Ramos (cell line): ENCODE measurements around the gene ITGB6.

Source experiments
- in situ Hi-C: fragments of 300-500 bp; cut with MboI; formaldehyde crosslinking; loops from one replicate; pipeline ENCODE4 v1.14.3; 2022; ENCODE audit warnings: low sequenced_read_pairs; ENCODE audit not compliant: unreplicated experiment

The ITGB6 gene

GRCh38 chr2:160109243-160109642 lies 90.8 kb downstream of the ITGB6 start:
- in situ Hi-C loops = loop anchor here (25.0 kb wide), 1 partner anchor 878 kb away; no protein-coding TSS in a partner anchor

DNA sequence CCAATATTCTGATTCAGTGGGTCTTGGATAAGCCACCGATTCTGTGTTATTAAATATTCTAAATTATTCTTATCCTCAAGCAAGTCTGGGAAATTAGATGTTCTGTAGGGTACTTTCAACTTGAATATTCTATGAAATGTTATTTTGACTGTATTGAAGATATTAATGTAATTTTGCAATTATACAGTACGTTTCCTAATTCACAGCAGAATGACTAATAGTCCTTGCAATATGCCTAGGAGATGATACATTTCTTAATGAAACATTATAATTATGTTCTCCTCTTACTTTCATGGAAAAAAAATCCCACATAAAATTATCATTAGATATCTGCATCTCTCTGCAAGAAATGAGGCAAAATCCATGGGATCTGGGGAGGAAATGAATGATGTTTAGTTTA lies 91.4 kb downstream of the ITGB6 start:
- in situ Hi-C loops = loop anchor here (25.0 kb wide), 1 partner anchor 879 kb away; no protein-coding TSS in a partner anchor

DNA sequence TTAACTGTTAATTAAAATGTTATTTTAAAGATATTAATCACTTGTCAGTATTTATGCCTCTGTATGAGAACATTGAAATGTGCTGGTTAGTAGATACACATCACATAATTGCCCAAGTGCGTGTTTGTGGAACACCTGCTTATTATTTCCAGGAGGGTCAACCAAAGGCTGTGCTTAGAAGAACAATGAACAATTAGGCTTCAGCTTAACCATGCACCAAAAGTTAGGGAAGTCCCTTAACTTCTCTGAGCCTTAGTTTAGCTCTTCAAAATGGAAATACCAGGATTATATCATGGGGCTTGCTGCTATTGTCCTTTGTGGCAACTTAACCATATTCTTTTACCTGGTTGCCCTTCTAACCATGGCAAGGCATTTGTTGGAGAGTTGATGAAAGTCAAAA lies 94.7 kb downstream of the ITGB6 start:
- in situ Hi-C loops = loop anchor here (25.0 kb wide), 1 partner anchor 882 kb away; no protein-coding TSS in a partner anchor

DNA sequence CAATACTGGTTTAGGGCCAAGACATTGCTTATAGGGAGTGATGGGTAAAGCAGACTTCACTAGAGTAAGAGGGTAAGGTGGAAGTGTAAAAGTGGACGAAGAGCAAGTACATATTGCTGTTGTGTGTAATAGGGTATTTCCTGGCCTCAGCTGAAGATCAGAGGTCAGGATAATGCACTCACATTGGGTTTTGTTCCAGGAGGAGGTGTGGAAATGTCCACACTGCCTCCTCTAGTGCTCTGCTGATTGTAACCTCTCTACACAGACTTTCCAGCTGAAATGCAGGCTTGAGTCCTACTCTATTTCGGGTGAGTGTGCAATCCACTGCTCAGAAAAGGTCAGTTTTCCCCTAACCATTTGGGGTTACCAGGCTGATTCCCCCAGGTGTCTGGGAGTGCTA lies 96.0 kb downstream of the ITGB6 start:
- in situ Hi-C loops = loop anchor here (25.0 kb wide), 1 partner anchor 883 kb away; no protein-coding TSS in a partner anchor

DNA sequence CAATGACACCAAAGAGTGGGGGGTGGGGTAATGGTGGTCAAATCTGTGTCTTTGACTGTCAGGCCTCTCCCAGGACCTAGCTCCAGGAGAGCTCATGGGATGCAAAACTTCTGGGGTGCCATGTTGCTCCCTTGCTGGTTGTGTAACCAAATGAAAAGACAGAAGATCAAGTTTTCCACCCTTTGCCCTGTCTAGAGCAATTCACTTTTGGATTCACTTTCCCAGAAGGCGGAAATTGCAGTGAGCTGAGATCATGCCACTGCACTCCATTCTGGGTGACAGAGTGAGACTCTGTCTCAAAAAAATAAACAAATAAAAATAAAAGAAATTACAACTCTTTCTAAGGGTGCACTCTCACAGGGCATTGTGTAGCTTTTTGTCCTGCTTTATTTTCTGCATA lies 102.7 kb downstream of the ITGB6 start:
- in situ Hi-C loops = no loop called here

DNA sequence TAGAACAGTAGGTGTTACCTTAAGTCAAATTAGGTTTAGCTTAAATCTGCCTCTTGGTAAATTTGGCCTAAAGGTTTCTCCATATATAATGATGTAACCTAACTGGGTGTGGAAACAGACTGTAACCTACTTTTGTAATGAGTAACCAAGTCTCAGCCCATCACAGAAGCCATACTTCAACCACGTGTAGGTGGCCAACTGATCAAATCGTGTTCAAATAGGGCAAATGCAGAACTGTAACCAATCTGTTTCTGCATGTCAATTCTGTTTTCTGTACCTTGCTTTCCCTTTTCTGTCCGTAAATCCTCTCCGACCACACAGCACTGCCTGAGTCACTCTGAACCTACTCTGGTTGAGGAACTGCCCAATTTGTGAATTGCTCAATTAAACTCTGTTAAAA lies 103.7 kb downstream of the ITGB6 start:
- in situ Hi-C loops = no loop called here

- in situ Hi-C loops = no loop called here
Measured at GRCh38 chr2:160092445-160092844, 107.6 kb downstream of the ITGB6 start.

DNA sequence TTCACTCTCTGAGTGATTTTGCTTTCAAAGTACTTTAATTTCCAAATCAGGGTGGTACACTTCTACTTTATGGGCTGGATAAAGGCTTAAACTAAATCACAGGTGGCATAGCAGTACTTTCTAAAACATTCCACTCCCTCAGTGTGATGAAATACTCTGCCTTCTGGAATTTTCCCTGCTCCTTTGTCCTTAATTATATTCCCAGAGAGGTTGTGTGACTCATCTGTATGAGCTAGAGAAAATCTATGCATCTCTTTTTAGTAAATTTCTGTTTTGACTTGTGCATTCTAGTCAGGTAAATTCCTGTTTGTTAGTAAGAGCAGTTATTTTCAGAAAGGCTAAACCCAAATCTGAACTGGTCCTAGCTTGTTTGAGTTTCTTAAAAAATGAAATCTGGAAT lies 108.7 kb downstream of the ITGB6 start:
- in situ Hi-C loops = no loop called here

- in situ Hi-C loops = no loop called here
Measured at GRCh38 chr2:160087854-160088745, 112.0 kb downstream of the ITGB6 start.

DNA sequence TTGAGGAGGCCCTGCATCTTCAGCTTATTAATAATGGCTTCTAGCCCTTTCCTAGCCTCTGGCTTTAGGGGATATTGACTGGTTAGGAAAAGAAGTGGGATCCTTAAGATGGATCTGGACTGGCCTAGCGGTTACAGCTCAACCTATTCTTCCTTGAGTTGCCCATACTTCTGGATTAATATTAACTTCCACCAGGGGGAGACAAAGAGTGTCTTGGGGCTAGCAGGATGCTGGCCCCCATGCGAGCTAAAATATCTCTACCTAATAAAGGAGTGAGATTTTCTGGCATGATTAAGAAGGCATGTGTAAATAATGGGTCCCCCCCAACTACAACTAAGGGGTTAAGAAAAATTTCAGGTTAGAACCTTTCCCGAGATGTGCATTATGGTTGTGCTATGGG lies 114.4 kb downstream of the ITGB6 start:
- in situ Hi-C loops = no loop called here

DNA sequence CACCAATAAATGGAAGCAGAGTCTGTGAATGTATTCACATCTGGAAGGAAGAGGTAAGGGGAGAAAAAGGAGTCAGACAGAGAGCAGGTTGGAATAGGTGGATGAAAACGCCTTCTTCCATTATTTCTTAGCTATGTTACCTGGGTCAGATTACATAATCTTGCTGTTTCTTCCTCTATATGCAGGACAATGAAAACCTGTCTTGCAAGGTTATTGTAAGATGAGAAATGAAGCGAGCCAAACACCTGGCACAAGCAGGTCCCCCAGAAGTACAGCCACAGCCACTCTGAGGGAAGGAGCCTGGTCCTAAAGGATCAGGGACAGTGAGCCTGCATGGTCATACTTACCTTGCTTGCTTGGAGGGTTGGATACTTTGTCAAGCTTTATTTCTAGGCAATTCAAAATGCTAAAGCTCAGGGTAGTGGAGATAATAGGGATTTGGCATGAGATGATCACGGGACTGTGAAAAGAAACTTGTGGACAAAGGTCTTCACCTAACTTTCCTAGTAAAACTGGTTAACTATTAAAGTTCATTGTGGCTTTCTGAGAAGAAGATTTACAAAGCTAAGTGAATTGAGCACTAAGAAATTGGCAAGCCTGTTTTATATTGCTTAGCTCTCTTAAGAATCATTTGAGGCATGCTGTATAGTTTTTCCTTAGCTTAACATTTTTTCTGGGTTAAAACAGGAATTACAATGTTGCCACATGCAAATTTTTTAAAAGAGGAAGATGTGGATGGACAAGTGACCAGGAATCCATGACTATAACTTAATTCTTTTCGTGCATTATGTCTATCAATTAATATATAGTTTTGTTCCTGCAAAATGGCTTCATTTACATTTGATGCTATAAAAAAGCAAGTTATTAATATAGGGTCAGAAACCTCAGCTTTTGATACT lies 121.9 kb downstream of the ITGB6 start:
- in situ Hi-C loops = no loop called here

DNA sequence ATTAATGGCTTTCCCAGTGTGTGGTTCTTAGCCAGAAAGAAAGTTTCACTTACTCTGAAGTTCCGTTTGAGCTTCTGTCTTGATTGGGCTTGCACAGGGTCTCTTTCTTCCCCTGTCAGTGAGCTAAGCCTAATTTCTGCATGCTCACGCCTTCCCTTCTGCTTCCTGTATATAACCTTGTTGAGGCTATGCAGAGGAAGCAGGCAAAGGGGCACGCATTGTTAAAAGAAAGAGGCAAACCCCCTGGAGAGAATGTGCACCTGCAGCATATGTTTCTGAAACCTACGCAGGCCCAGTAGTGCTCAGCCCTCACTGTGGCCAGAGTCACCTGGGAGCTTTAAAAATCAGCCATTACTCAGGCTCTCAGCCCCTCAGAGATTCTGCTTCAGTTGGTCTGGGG lies 123.2 kb downstream of the ITGB6 start:
- in situ Hi-C loops = no loop called here

- in situ Hi-C loops = no loop called here
Measured at GRCh38 chr2:160076241-160076640, 123.8 kb downstream of the ITGB6 start.

DNA sequence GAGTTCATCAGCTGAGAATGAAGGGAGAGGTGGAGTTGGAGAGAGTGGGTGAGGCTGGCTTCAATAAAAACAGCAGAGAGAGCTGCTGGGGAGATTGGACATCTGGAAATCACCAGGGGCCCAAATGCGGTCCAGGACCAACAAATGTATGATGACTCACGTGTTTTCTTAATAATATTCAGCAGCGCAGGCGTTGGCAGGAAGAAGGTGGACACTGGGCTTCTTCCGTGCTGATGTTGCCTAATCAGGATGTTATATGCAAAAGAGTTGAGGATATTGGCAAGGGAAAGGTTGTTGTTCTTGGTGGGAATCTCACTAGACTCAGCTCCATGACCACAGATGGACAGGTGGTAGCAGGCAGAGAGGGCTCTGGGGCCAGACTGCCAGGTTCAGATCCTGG lies 124.9 kb downstream of the ITGB6 start:
- in situ Hi-C loops = no loop called here

DNA sequence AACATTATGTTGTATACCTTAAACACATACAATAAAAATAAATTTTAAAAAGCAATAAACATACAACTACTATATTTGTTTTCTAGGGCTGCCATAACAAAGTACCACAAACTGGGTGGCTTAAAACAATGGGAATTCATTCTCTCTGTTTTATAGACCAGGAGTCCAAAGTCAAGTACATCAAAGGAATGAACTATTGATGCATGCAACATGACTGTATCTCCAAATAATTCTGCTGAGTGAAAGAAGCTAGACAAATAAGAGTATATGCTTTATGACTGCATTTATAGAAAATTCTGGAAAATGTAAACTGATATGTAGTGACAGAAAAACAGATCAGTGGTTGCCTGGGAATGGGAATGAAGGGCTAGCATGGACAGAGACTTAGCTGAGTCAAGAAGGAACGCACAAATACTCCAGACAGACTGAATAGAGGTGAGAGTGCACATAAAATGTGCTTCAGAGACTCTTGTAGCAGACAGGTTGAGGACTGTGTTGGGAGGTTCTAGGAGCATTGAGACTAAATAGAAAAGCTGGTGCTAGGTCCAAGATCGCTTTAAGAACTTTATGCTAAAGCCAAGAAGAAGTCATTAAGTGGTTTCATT lies 126.7 kb downstream of the ITGB6 start:
- in situ Hi-C loops = no loop called here

DNA sequence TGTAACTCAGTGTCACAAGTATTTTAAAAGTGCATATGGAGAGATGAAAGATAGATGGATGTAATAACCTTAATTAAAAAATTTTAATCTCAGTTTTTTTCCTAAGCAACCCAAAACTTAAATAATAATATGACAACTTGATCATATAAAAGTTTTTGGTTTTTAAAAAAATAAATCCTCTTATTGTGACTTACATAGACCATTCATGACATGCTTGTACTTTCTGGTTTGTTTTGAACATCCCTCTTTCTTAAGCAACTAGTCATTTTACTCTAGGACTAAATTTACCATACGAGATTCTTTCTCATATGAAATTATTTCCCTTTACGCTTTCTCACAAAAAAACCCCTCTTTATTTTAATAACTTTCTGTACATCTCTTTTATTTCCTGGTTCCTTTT lies 131.2 kb downstream of the ITGB6 start:
- in situ Hi-C loops = no loop called here

DNA sequence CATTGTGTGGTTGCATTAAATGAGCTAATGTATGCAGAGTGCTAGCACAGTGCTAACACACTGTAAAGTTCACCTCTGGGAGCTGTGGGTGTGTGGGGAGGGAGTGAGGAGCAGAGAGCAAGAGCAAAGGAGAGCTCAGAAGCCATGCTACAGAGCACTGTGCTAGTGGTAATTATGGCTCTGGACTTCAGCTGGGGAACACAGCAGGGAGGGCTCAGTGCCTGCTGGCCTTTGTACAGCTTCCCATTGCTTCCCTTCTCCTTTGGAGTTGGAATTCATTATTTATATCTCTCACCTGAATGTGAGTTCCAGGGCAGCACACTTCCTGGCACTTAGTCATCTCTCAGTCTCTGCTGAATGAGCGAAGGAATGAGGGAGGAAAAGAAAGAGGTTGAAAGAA lies 135.2 kb downstream of the ITGB6 start:
- in situ Hi-C loops = no loop called here

GRCh38 chr2:160063879-160064612 lies 136.0 kb downstream of the ITGB6 start:
- in situ Hi-C loops = no loop called here

DNA sequence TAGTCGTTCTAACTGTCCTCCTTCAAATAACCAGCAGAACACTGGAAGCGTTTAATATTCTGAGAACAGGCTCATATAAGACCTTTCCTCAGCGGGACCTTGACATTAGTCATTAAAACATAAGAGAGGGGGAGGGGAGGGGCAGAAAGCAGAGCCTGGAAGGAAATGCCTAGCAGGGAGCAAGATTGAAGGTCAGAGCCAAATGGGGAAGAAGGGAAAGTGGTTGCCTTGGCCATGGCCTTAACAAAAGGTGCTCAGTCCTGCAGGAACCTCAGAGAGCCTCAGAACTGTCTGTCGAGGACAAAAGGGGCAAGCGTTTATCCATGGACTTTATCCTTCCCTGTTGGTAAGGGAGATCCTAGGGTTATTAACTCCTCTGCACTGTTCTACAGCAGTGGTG lies 136.8 kb downstream of the ITGB6 start:
- in situ Hi-C loops = no loop called here
